BLaER1 treated with 17β-estradiol and CSF1 and Interleukin-3, amounts not matched to agents 10 nM and 100 nM (cell line): ENCODE measurements around the gene CYTH1.

Source experiments
- H3K27ac ChIP-seq, 11 experiments: shearing (Covaris generic); formaldehyde crosslinking; 2 replicates each; pipeline ENCODE4 v1.8.1; 2022
- H3K27me3 ChIP-seq, 11 experiments: shearing (Covaris generic); formaldehyde crosslinking; 2 replicates each; pipeline ENCODE4 v1.8.1; 2022
- H3K36me3 ChIP-seq, 11 experiments: shearing (Covaris generic); formaldehyde crosslinking; 2 replicates each; pipeline ENCODE4 v1.8.1; 2022
- H3K4me1 ChIP-seq, 10 experiments: shearing (Covaris generic); formaldehyde crosslinking; 2 replicates each; pipeline ENCODE4 v1.8.1; 2022
- H3K4me2 ChIP-seq, 11 experiments: shearing (Covaris generic); formaldehyde crosslinking; 2 replicates each; pipeline ENCODE4 v1.8.1; 2022
- H3K4me3 ChIP-seq, 10 experiments: shearing (Covaris generic); formaldehyde crosslinking; 2 replicates each; pipeline ENCODE4 v1.8.1; 2022
- H3K9ac ChIP-seq, 11 experiments: shearing (Covaris generic); formaldehyde crosslinking; 2 replicates each; pipeline ENCODE4 v1.8.1; 2022
- H3K9me3 ChIP-seq, 11 experiments: shearing (Covaris generic); formaldehyde crosslinking; replicated peaks in 1 of 11; 2 replicates each; pipeline ENCODE4 v1.8.1; 2022
- H4K20me1 ChIP-seq, 11 experiments: shearing (Covaris generic); formaldehyde crosslinking; 2 replicates each; pipeline ENCODE4 v1.8.1; 2022
- Cebpa-rat ChIP-seq, 11 experiments: shearing (Covaris generic); IDR thresholded peaks; 2 replicates each; pipeline ENCODE4 v1.8.1; 2022

CYTH1 gene

GRCh38 chr17:78697554-78698343 is 84.3 kb downstream of the CYTH1 start:
- H3K4me2 ChIP-seq, result peak overlapping the region; percentile 48 to 79 (median 65)

GRCh38 chr17:78697122-78697521 is 85.0 kb downstream of the CYTH1 start:
- Histone ChIP-seq H3K27ac (peak overlapping the region in 6 of 11 experiments; percentile 1 to 61 (median 43); a peak in 9 of 22 replicates), H3K4me3 (no peak overlapping the region), H3K9ac (0 out of 22 replicates have a peak overlapping the region, but pooled peaks of 1 of the 11 experiments have one; percentile 10), H3K4me2 (peak overlapping the region; percentile 48 to 79 (median 65); a peak in 21 of 22 replicates), H3K4me1 (peaks cover 14 to 47% (median 34%) of the 10 kb centered on the region in 10 experiments), H3K27me3 (no peaks in the 10 kb centered on the region), H4K20me1 (peaks cover 0 to 97% (median 10%) of the 10 kb centered on the region in 11 experiments; a peak in 9 of 22 replicates), H3K9me3 (no peaks in the 10 kb centered on the region), H3K36me3 (peaks cover 96 to 100% (median 100%) of the 10 kb centered on the region in 11 experiments)
- no peak for TF ChIP-seq Cebpa-rat (IDR thresholded peaks at IDR 0.05)

More at GRCh38 chr17:78697554-78698343, 84.3 kb downstream of the CYTH1 start:
- Histone ChIP-seq H3K4me1 (peaks cover 14 to 47% (median 34%) of the 10 kb centered on the region in 10 experiments), H3K9me3 (no peaks in the 10 kb centered on the region), H3K27ac (peak overlapping the region in 9 of 11 experiments; percentile 0 to 61 (median 39); a peak in 13 of 22 replicates), H3K9ac (0 out of 22 replicates have a peak overlapping the region, but pooled peaks of 1 of the 11 experiments have one; percentile 10), H3K4me3 (no peak overlapping the region), H3K36me3 (peaks cover 96 to 100% (median 100%) of the 10 kb centered on the region in 11 experiments), H4K20me1 (peaks cover 0 to 97% (median 10%) of the 10 kb centered on the region in 11 experiments; a peak in 9 of 22 replicates), H3K27me3 (no peaks in the 10 kb centered on the region)
- TF ChIP-seq Cebpa-rat (IDR thresholded peaks at IDR 0.05), result no peak

- Histone ChIP-seq H3K36me3 (peaks cover 96 to 100% (median 100%) of the 10 kb centered on the region in 11 experiments), H3K9ac (no peak overlapping the region), H3K4me2 (peak overlapping the region in 7 of 11 experiments; percentile 35 to 68 (median 64); a peak in 7 of 22 replicates), H3K4me1 (peaks cover 14 to 47% (median 34%) of the 10 kb centered on the region in 10 experiments), H3K4me3 (no peak overlapping the region), H3K27ac (no peak overlapping the region), H3K9me3 (no peaks in the 10 kb centered on the region), H4K20me1 (peaks cover 0 to 97% (median 13%) of the 10 kb centered on the region in 11 experiments; a peak in 9 of 22 replicates), H3K27me3 (no peaks in the 10 kb centered on the region)
- TF ChIP-seq Cebpa-rat (IDR thresholded peaks at IDR 0.05), result no peak
Measured at GRCh38 chr17:78696016-78696982, 85.8 kb downstream of the CYTH1 start.

DNA sequence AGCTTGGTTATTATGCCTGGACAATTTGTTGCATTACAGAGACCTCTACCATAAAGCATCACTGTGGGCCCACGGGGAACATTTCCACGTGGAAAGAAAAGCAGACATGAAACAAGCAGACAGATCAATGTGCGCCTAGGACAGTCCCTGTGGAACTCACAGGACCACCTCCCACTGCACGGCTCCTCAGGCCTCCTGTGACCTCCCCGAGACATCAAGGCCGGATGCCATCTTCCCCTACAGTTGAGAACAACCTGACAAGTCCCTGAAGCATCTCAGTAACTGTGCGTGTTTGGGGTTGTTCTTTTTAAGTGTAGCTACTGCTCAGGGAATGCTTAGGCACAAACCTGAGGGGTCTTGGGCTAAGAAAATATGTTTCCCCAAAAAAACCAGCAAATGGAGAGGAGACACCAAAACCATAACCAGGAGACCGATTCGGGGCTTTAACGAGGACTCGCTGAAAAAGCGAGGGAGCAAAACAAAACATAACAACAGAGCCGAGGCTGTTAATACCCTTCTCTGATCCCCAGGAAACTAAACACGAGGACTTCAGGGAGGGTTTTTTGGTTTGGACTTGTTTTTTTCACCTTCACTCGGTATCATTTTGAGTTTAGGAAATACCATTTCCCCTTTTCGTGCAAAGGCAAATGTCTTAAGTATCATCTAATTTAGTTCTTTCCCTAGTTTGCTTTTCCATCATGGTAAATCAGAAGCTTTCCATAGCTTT is 87.1 kb downstream of the CYTH1 start:
- peaks cover 94 to 100% (median 100%) of the 10 kb centered on the region in 11 experiments for H3K36me3 ChIP-seq
- H3K4me1 ChIP-seq, result peaks cover 14 to 47% (median 34%) of the 10 kb centered on the region in 10 experiments
- H3K27ac ChIP-seq, result peak overlapping the region in 2 of 11 experiments; percentile 23 to 28; a peak in 2 of 22 replicates

GRCh38 chr17:78693346-78694083 is 88.6 kb downstream of the CYTH1 start:
- Histone ChIP-seq H3K27me3 (no peaks in the 10 kb centered on the region), H3K9ac (no peak overlapping the region), H3K36me3 (peaks cover 96 to 100% (median 100%) of the 10 kb centered on the region in 11 experiments), H4K20me1 (peaks cover 0 to 99% (median 14%) of the 10 kb centered on the region in 11 experiments; a peak in 9 of 22 replicates), H3K4me2 (no peak overlapping the region), H3K4me3 (no peak overlapping the region), H3K27ac (no peak overlapping the region), H3K9me3 (peaks cover 0 to 13% (median 7%) of the 10 kb centered on the region in 11 experiments; a peak in 8 of 22 replicates), H3K4me1 (peaks cover 14 to 40% (median 27%) of the 10 kb centered on the region in 10 experiments)
- no peak for TF ChIP-seq Cebpa-rat (IDR thresholded peaks at IDR 0.05)

More for the DNA sequence above, 87.1 kb downstream of the CYTH1 start:
- no peak overlapping the region for H3K9ac ChIP-seq
- H3K9me3 ChIP-seq, result no peaks in the 10 kb centered on the region
- H3K4me2 ChIP-seq, result peak overlapping the region in 4 of 11 experiments; percentile 4 to 35 (median 25); a peak in 7 of 22 replicates
- no peaks in the 10 kb centered on the region for H3K27me3 ChIP-seq
- peaks cover 0 to 96% (median 14%) of the 10 kb centered on the region in 11 experiments; a peak in 9 of 22 replicates for H4K20me1 ChIP-seq
- H3K4me3 ChIP-seq, result no peak overlapping the region
- no peak for TF ChIP-seq Cebpa-rat (IDR thresholded peaks at IDR 0.05)

- Histone ChIP-seq H3K4me2 (no peak overlapping the region), H3K4me1 (peaks cover 5 to 32% (median 19%) of the 10 kb centered on the region in 10 experiments), H4K20me1 (peaks cover 0 to 99% (median 8%) of the 10 kb centered on the region in 11 experiments; a peak in 9 of 22 replicates), H3K9me3 (peaks cover 0 to 23% (median 13%) of the 10 kb centered on the region in 11 experiments; a peak in 13 of 22 replicates), H3K27me3 (no peaks in the 10 kb centered on the region), H3K27ac (no peak overlapping the region), H3K36me3 (peaks cover 96 to 100% (median 100%) of the 10 kb centered on the region in 11 experiments), H3K9ac (no peak overlapping the region), H3K4me3 (no peak overlapping the region)
- no peak for TF ChIP-seq Cebpa-rat (IDR thresholded peaks at IDR 0.05)
Measured at GRCh38 chr17:78692460-78693010, 89.5 kb downstream of the CYTH1 start.

DNA sequence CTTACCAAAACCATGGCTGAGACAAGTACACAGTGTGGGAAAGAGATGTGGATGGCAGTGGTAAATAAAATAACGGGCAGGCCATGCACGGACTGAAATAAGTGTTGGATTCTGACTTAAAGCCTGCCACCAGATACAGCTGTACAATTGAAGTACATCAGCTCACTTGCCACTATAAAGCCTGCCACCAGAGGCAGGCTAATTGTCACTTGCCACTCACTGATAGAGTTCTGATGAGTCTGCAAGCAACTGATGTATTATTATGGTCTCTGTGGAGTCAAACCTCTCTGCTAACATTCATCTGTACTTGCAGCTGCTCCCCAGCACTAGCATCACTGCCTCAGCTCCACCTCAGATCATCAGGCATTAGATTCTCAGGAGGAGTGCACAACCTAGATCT is 93.0 kb downstream of the CYTH1 start:
- Histone ChIP-seq H3K9ac (no peak overlapping the region), H3K4me3 (no peak overlapping the region), H3K27ac (no peak overlapping the region), H3K9me3 (peaks cover 0 to 38% (median 23%) of the 10 kb centered on the region in 11 experiments; a peak in 17 of 22 replicates), H3K4me2 (no peak overlapping the region), H3K27me3 (no peaks in the 10 kb centered on the region), H3K4me1 (peaks cover 20 to 37% (median 26%) of the 10 kb centered on the region in 10 experiments), H3K36me3 (peaks cover 83 to 100% (median 94%) of the 10 kb centered on the region in 11 experiments), H4K20me1 (peaks cover 0 to 80% (median 6%) of the 10 kb centered on the region in 11 experiments; a peak in 9 of 22 replicates)
- TF ChIP-seq Cebpa-rat (IDR thresholded peaks at IDR 0.05), result no peak
